A673 (cell line): ENCODE data around the gene UNK. TPM values are rescaled to one million over a fixed set of nuclear protein-coding genes. Genes with fewer than 3 reads are reported as not detected.

Experiments
- BruUV-seq: library from RNA; stranded (reverse); fragments of 400-500 nt; replicated peaks from 2 replicates; lab custom pipeline; 2021; lab: Mats Ljungman, UMichigan
- CTCF ChIA-PET: fragments of 300-600 bp; sonication (Branson Sonifier 250); formaldehyde crosslinking; loops from one replicate; lab custom pipeline; 2022; ENCODE audit warnings: antibody characterized with exemption; lab: Charles Lee
- POLR2A ChIA-PET: fragments of 300-600 bp; sonication (Branson Sonifier 250); formaldehyde crosslinking; loops from one replicate; lab custom pipeline; 2022; ENCODE audit warnings: antibody characterized with exemption; ENCODE audit not compliant: low non-redundant PET; lab: Charles Lee
- DNase-seq: peaks from one replicate; pipeline ENCODE4 v3.0.0-alpha.2; 2015; ENCODE audit warnings: low spot score
- H3K27ac ChIP-seq: fragments of 200-600 bp; sonication (generic); 2 replicates; pipeline ENCODE4 v1.5.1; 2016; ENCODE audit warnings: mixed run types, low read depth, mild to moderate bottlenecking, mixed read lengths, antibody characterized with exemption, low read length; ENCODE audit not compliant: poor library complexity, severe bottlenecking
- H3K27me3 ChIP-seq: fragments of 200-600 bp; sonication (generic); replicated peaks from 2 replicates; pipeline ENCODE4 v1.6.1; 2017; ENCODE audit warnings: mixed run types, low read depth, mild to moderate bottlenecking, mixed read lengths, antibody characterized with exemption, low read length; ENCODE audit not compliant: insufficient read depth, poor library complexity
- H3K36me3 ChIP-seq: fragments of 200-600 bp; sonication (generic); 2 replicates; pipeline ENCODE4 v1.6.1; 2016; ENCODE audit warnings: mixed run types, mild to moderate bottlenecking, mixed read lengths, antibody characterized with exemption, low read length; ENCODE audit not compliant: insufficient read depth, poor library complexity, severe bottlenecking
- H3K4me1 ChIP-seq: fragments of 200-600 bp; sonication (generic); 2 replicates; pipeline ENCODE4 v1.6.1; 2017; ENCODE audit warnings: mixed run types, mild to moderate bottlenecking, mixed read lengths, antibody characterized with exemption, low read length; ENCODE audit not compliant: insufficient read depth, poor library complexity, severe bottlenecking
- H3K4me3 ChIP-seq: fragments of 200-600 bp; sonication (generic); 2 replicates; pipeline ENCODE4 v1.5.1; 2016; ENCODE audit warnings: low read depth, mixed run types, mild to moderate bottlenecking, mixed read lengths, low read length; ENCODE audit not compliant: poor library complexity, severe bottlenecking
- H3K9me3 ChIP-seq: fragments of 200-600 bp; sonication (generic); 2 replicates; pipeline ENCODE4 v1.6.1; 2016; ENCODE audit warnings: mixed run types, low read depth, mild to moderate bottlenecking, mixed read lengths, antibody characterized with exemption, low read length; ENCODE audit not compliant: poor library complexity, severe bottlenecking
- CTCF ChIP-seq: fragments of 300-800, 200-600 bp; sonication (generic); conservative IDR thresholded peaks from 2 replicates; pipeline ENCODE4 v1.5.1; 2017; ENCODE audit warnings: low read depth, mild to moderate bottlenecking, antibody characterized with exemption, low read length, moderate library complexity, mixed read lengths
- EZH2 ChIP-seq: fragments of 200-600 bp; sonication (generic); IDR thresholded peaks from 2 replicates; pipeline ENCODE4 v1.6.1; 2017; ENCODE audit warnings: borderline replicate concordance, low read depth, mild to moderate bottlenecking, mixed read lengths, antibody characterized with exemption, low read length; ENCODE audit not compliant: poor library complexity, severe bottlenecking
- intact Hi-C: fragments of 100-400 bp; cut with micrococcal nuclease; formaldehyde crosslinking; loops from one replicate; pipeline ENCODE4 v1.10.0; 2022; ENCODE audit not compliant: unreplicated experiment
- total RNA-seq: library from RNA; stranded (reverse); gene quantifications from 2 replicates; pipeline ENCODE4 v1.2.3, GENCODE V29; 2021

Gene UNK
- total RNA-seq, 1 experiment from 2014 or later, result 53.2 TPM

- no peak for TF ChIP-seq EZH2
- no peak for TF ChIP-seq CTCF
- Histone ChIP-seq H3K27ac (no peak overlapping the region), H3K27me3 (no peaks in the 10 kb centered on the region), H3K36me3 (no peaks in the 10 kb centered on the region), H3K9me3 (no peaks in the 10 kb centered on the region), H3K4me3 (no peak overlapping the region), H3K4me1 (no peaks in the 10 kb centered on the region)
- CTCF ChIA-PET, result interaction anchor here (1.5 kb wide), 1 partner anchor 138 kb away, joined by 7 read pairs; no protein-coding TSS in a partner anchor
- no peak for DNase-seq
- intact Hi-C loops, result no loop called here
- POLR2A ChIA-PET, result no interaction called here
- no TSS peak for BruUV-seq
These were observed 45.4 kb upstream of the UNK start for GRCh38 chr17:75739174-75739573.

DNA sequence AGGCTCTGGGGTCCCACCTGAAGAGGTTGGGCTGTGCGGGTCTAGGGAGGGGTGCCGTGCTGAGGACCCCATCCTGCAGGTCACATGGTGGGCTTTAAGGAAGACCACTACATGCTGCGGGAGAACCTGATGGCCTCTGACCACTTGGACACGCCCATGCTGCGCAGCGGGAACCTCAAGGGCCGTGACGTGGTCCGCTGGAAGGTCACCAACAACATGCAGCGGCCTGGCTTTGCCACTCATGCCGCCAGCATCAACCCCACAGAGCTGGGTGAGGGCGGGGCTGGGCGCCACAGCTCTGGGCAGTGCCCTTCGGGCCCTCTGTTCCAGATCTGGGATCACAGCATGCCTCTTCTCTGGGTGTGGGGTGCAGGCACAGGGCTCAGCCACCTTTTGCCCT is 44.8 kb upstream of the UNK start:
- TF ChIP-seq EZH2, result no peak
- TF ChIP-seq CTCF, result no peak
- CTCF ChIA-PET, result no interaction called here
- intact Hi-C loops, result no loop called here

DNA sequence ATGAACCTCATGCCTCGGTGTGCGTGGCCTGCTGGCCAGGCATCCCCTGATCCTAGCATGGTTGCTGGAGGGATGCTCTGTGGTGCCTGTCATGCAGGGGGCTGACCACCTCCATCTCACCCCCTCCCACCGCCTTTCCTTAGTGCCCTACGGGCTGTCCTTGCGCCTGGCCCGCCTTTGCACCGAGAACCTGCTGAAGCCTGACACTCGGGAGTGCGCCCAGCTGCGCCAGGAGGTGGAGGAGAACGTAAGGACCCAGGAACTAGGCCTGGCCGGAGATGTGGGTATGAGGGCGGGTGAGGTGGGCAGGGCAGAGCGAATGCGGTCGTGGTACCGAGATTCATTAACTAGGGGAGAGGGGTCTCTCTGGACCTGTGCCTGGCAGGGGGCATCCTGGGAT is 44.4 kb upstream of the UNK start:
- no peak overlapping the region for H3K4me3 ChIP-seq
- no peaks in the 10 kb centered on the region for H3K27me3 ChIP-seq
- no peak for DNase-seq
- no peak overlapping the region for H3K27ac ChIP-seq
- H3K36me3 ChIP-seq, result no peaks in the 10 kb centered on the region
- CTCF ChIA-PET, result no interaction called here
- BruUV-seq, result no TSS peak
- no peaks in the 10 kb centered on the region for H3K4me1 ChIP-seq
- intact Hi-C loops, result no loop called here
- no peaks in the 10 kb centered on the region for H3K9me3 ChIP-seq
- POLR2A ChIA-PET, result no interaction called here
- TF ChIP-seq EZH2 (no peak), CTCF (no peak)

More for the DNA sequence above, 44.8 kb upstream of the UNK start:
- H3K9me3 ChIP-seq, result no peaks in the 10 kb centered on the region
- no peaks in the 10 kb centered on the region for H3K27me3 ChIP-seq
- H3K4me3 ChIP-seq, result no peak overlapping the region
- POLR2A ChIA-PET, result no interaction called here
- DNase-seq, result no peak
- no peak overlapping the region for H3K27ac ChIP-seq
- H3K4me1 ChIP-seq, result no peaks in the 10 kb centered on the region
- BruUV-seq, result no TSS peak
- no peaks in the 10 kb centered on the region for H3K36me3 ChIP-seq
